GM21825 (cell line): ENCODE data around the gene ZBTB12.
A peak's percentile ranks its signal among the peaks of the same experiment; 100 is the strongest.
"Not testable (repeated sequence)": the region's sequence is repeated elsewhere in the genome, so short reads cannot be mapped to it uniquely, and the experiment has no call there.

Experiments used
- ATAC-seq: cut with Tn5 transposase; IDR thresholded peaks from one replicate; pipeline ENCODE4 v1.9.1; 2021; ENCODE audit warnings: mild to moderate bottlenecking, moderate library complexity; ENCODE audit not compliant: unreplicated experiment

ZBTB12 gene

GRCh38 chr6:31877125-31877650 lies 24.7 kb downstream of the ZBTB12 start:
- no peak for ATAC-seq

GRCh38 chr6:31876357-31876756 lies 25.5 kb downstream of the ZBTB12 start:
- no peak for ATAC-seq

- ATAC-seq = no peak
Observed at GRCh38 chr6:31875877-31876276, 26.0 kb downstream of the ZBTB12 start.

GRCh38 chr6:31874836-31875572 lies 26.9 kb downstream of the ZBTB12 start:
- no peak for ATAC-seq

GRCh38 chr6:31874084-31874670 lies 27.7 kb downstream of the ZBTB12 start:
- ATAC-seq = no peak

GRCh38 chr6:31871046-31871659 lies 30.7 kb downstream of the ZBTB12 start:
- ATAC-seq = no peak

- ATAC-seq = no peak
Observed at GRCh38 chr6:31870385-31870921, 31.4 kb downstream of the ZBTB12 start.

- no peak for ATAC-seq
Observed at GRCh38 chr6:31869343-31869742, 32.5 kb downstream of the ZBTB12 start.

GRCh38 chr6:31868658-31868971 lies 33.3 kb downstream of the ZBTB12 start:
- not testable (repeated sequence) for ATAC-seq

- ATAC-seq = no peak
Observed at GRCh38 chr6:31865205-31866118, 36.4 kb downstream of the ZBTB12 start.

- ATAC-seq = no peak
Observed at GRCh38 chr6:31864818-31865204, 37.1 kb downstream of the ZBTB12 start.

GRCh38 chr6:31864123-31864562 lies 37.7 kb downstream of the ZBTB12 start:
- not testable (repeated sequence) for ATAC-seq

GRCh38 chr6:31862344-31863235 lies 39.3 kb downstream of the ZBTB12 start, which contains the start of gene NEU1:
Gene NEU1, minus strand, starts transcription at chr6:31862821. Its CDS starts 45 bp downstream, at chr6:31862776.
- peak; percentile 86 for ATAC-seq

- ATAC-seq = no peak
Observed at GRCh38 chr6:31861919-31862343, 40.0 kb downstream of the ZBTB12 start.

GRCh38 chr6:31861150-31861549 lies 40.7 kb downstream of the ZBTB12 start:
- ATAC-seq = no peak

- no peak for ATAC-seq
Observed at GRCh38 chr6:31860349-31860748, 41.5 kb downstream of the ZBTB12 start.

- ATAC-seq = no peak
Observed at GRCh38 chr6:31859923-31860322, 42.0 kb downstream of the ZBTB12 start.

GRCh38 chr6:31858707-31859106 lies 43.2 kb downstream of the ZBTB12 start:
- ATAC-seq = no peak

- not testable (repeated sequence) for ATAC-seq
Observed at GRCh38 chr6:31857774-31858173, 44.1 kb downstream of the ZBTB12 start.
